ENCODE measurements around the gene PCDHGA3. TPM values are rescaled to one million over a fixed set of nuclear protein-coding genes. Genes with fewer than 3 reads are reported as not detected.
"Not testable (repeated sequence)": the region's sequence is repeated elsewhere in the genome, so short reads cannot be mapped to it uniquely, and the experiment has no call there.

The PCDHGA3 gene
- total RNA-seq, 1 donor from 2014 or later: 12.2 TPM

DNA sequence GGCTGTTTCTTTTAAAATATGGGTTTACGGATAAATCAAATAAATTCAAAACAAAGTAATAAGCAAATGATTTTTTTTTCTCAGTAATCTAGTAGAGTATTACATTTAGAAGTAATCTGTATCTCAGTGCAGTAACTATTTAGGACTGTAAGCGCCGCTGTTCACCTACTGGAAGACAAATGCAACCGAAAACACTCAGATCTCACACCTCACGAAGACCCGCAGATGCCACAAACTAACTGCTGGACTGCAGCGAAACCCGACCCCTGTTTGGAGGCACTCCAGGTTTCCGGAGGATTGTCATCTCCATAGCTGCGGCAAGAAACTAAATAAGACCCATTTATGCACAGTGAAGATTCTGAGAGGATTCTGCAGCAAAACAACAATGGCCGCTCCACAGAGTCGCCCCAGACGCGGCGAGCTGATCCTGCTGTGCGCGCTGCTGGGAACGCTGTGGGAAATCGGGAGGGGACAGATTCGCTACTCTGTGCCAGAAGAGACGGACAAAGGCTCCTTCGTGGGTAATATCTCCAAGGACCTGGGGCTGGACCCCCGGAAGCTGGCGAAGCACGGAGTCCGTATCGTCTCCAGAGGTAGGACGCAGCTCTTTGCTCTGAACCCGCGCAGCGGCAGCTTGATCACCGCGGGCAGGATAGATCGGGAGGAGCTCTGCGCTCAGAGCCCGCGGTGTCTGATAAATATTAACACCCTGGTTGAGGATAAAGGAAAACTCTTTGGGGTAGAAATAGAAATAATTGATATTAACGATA, 49.0 kb downstream of the PCDHGA3 start, which contains the start of gene PCDHGA8:
Gene PCDHGA8, plus strand, starts transcription at position 205 of the 770 bp plus-strand sequence. Its CDS starts 181 bp downstream, at position 386.
- no peak within 1 kb of the TSS for H3K4me3 ChIP-seq
- H3K27me3 ChIP-seq (ENCODE audit: low read depth): no peaks in the 10 kb centered on the region
- no peak for DNase-seq
- H3K9me3 ChIP-seq (replicated peaks): peaks cover 93% of the 10 kb centered on the region
- TF ChIP-seq, protein P1, sequence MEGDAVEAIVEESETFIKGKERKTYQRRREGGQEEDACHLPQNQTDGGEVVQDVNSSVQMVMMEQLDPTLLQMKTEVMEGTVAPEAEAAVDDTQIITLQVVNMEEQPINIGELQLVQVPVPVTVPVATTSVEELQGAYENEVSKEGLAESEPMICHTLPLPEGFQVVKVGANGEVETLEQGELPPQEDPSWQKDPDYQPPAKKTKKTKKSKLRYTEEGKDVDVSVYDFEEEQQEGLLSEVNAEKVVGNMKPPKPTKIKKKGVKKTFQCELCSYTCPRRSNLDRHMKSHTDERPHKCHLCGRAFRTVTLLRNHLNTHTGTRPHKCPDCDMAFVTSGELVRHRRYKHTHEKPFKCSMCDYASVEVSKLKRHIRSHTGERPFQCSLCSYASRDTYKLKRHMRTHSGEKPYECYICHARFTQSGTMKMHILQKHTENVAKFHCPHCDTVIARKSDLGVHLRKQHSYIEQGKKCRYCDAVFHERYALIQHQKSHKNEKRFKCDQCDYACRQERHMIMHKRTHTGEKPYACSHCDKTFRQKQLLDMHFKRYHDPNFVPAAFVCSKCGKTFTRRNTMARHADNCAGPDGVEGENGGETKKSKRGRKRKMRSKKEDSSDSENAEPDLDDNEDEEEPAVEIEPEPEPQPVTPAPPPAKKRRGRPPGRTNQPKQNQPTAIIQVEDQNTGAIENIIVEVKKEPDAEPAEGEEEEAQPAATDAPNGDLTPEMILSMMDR (IDR thresholded peaks at IDR 0.05; ENCODE audit: borderline replicate concordance): peak; percentile 39
- H3K27ac ChIP-seq (replicated peaks): no peak within 1 kb of the TSS
- H3K36me3 ChIP-seq: peaks cover 35% of the 10 kb centered on the region
- H3K4me1 ChIP-seq: peaks cover 29% of the 10 kb centered on the region
- intact Hi-C loops (cut with micrococcal nuclease): no loop called here

DNA sequence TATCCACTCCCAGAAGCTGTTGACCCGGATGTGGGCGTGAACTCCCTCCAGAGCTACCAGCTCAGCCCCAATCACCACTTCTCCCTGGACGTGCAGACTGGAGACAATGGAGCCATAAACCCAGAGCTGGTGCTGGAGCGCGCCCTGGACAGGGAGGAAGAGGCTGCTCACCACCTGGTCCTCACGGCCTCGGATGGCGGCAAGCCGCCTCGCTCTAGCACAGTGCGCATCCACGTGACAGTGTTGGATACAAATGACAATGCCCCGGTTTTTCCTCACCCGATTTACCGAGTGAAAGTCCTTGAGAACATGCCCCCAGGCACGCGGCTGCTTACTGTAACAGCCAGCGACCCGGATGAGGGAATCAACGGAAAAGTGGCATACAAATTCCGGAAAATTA, 49.6 kb downstream of the PCDHGA3 start:
- H3K4me3 ChIP-seq: no peak overlapping the region
- H3K27ac ChIP-seq (replicated peaks): no peak overlapping the region
- intact Hi-C loops (cut with micrococcal nuclease): no loop called here
- H3K4me1 ChIP-seq: peaks cover 27% of the 10 kb centered on the region
- no peak for DNase-seq
- TF ChIP-seq, protein P1 (IDR thresholded peaks at IDR 0.05; ENCODE audit: borderline replicate concordance): no peak
- H3K36me3 ChIP-seq: peaks cover 35% of the 10 kb centered on the region
- peaks cover 94% of the 10 kb centered on the region for H3K9me3 ChIP-seq (replicated peaks)
- no peaks in the 10 kb centered on the region for H3K27me3 ChIP-seq (ENCODE audit: low read depth)

DNA sequence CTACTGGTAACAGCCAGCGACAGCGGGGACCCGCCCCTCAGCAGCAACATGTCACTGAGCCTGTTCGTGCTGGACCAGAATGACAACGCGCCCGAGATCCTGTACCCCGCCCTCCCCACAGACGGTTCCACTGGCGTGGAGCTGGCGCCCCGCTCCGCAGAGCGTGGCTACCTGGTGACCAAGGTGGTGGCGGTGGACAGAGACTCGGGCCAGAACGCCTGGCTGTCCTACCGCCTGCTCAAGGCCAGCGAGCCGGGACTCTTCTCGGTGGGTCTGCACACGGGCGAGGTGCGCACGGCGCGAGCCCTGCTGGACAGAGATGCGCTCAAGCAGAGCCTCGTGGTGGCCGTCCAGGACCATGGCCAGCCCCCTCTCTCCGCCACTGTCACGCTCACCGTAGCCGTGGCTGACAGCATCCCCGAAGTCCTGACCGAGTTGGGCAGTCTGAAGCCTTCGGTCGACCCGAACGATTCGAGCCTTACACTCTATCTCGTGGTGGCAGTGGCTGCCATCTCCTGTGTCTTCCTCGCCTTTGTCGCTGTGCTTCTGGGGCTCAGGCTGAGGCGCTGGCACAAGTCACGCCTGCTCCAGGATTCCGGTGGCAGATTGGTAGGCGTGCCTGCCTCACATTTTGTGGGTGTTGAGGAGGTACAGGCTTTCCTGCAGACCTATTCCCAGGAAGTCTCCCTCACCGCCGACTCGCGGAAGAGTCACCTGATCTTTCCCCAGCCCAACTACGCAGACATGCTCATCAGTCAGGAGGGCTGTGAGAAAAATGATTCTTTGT, 51.0 kb downstream of the PCDHGA3 start:
- H3K27ac ChIP-seq (replicated peaks); H3K27me3 ChIP-seq (ENCODE audit: low read depth); DNase-seq; H3K4me3 ChIP-seq; intact Hi-C loops (cut with micrococcal nuclease): not testable (repeated sequence)
- H3K9me3 ChIP-seq (replicated peaks): peaks cover 93% of the 10 kb centered on the region
- peaks cover 30% of the 10 kb centered on the region for H3K36me3 ChIP-seq
- H3K4me1 ChIP-seq: peaks cover 32% of the 10 kb centered on the region

Other genes with a start within 250 kb of the PCDHGA3 start
- 1.1 TPM for gene PCDHB2, start 249.2 kb upstream of the PCDHGA3 start, total RNA-seq
- 0.77 TPM for gene PCDHB3, start 243.4 kb upstream of the PCDHGA3 start, total RNA-seq
- gene PCDHB4, start 222.0 kb upstream of the PCDHGA3 start, total RNA-seq: 0.80 TPM
- 2.3 TPM for gene PCDHB5, start 208.6 kb upstream of the PCDHGA3 start, total RNA-seq
- 0.14 TPM for gene PCDHB6, start 193.8 kb upstream of the PCDHGA3 start, total RNA-seq
- gene PCDHB7, start 171.2 kb upstream of the PCDHGA3 start, total RNA-seq: 0.55 TPM
- gene PCDHB8, start 166.0 kb upstream of the PCDHGA3 start, total RNA-seq: 2.1 TPM
- gene PCDHB16, start 161.4 kb upstream of the PCDHGA3 start, total RNA-seq: 1.4 TPM
- 1.2 TPM for gene PCDHB9, start 156.7 kb upstream of the PCDHGA3 start, total RNA-seq
- gene PCDHB10, start 151.5 kb upstream of the PCDHGA3 start, total RNA-seq: 0.63 TPM
- 0.77 TPM for gene PCDHB11, start 144.2 kb upstream of the PCDHGA3 start, total RNA-seq
- 0.69 TPM for gene PCDHB12, start 135.1 kb upstream of the PCDHGA3 start, total RNA-seq
- gene PCDHB13, start 129.9 kb upstream of the PCDHGA3 start, total RNA-seq: 2.5 TPM
- gene PCDHB14, start 120.5 kb upstream of the PCDHGA3 start, total RNA-seq: 1.9 TPM
- 2.8 TPM for gene PCDHB15, start 98.4 kb upstream of the PCDHGA3 start, total RNA-seq
- not detected for gene SLC25A2, start 39.8 kb upstream of the PCDHGA3 start, total RNA-seq
- 108 TPM for gene TAF7, start 23.0 kb upstream of the PCDHGA3 start, total RNA-seq
- 3.1 TPM for gene PCDHGA1, start 13.3 kb upstream of the PCDHGA3 start, total RNA-seq
- gene PCDHGA2, start 5.1 kb upstream of the PCDHGA3 start, total RNA-seq: 7.8 TPM
- gene PCDHGB1, start 6.3 kb downstream of the PCDHGA3 start, total RNA-seq: 5.7 TPM
- gene PCDHGA4, start 11.2 kb downstream of the PCDHGA3 start, total RNA-seq: 7.3 TPM
- gene PCDHGB2, start 16.2 kb downstream of the PCDHGA3 start, total RNA-seq: 8.8 TPM
- 4.9 TPM for gene PCDHGA5, start 20.3 kb downstream of the PCDHGA3 start, total RNA-seq
- 6.3 TPM for gene PCDHGB3, start 26.4 kb downstream of the PCDHGA3 start, total RNA-seq
- gene PCDHGA6, start 30.1 kb downstream of the PCDHGA3 start, total RNA-seq: 5.6 TPM
- gene PCDHGA7, start 38.9 kb downstream of the PCDHGA3 start, total RNA-seq: 5.8 TPM
- 4.2 TPM for gene PCDHGB4, start 43.9 kb downstream of the PCDHGA3 start, total RNA-seq
- gene PCDHGA8, start 48.8 kb downstream of the PCDHGA3 start, total RNA-seq: 8.5 TPM
- gene PCDHGB5, start 54.1 kb downstream of the PCDHGA3 start, total RNA-seq: 6.0 TPM
- gene PCDHGA9, start 58.9 kb downstream of the PCDHGA3 start, total RNA-seq: 3.9 TPM
- 5.0 TPM for gene PCDHGB6, start 64.2 kb downstream of the PCDHGA3 start, total RNA-seq
- 5.0 TPM for gene PCDHGA10, start 69.2 kb downstream of the PCDHGA3 start, total RNA-seq
- 7.9 TPM for gene PCDHGB7, start 73.8 kb downstream of the PCDHGA3 start, total RNA-seq
- 3.8 TPM for gene PCDHGA11, start 77.2 kb downstream of the PCDHGA3 start, total RNA-seq
- 4.8 TPM for gene PCDHGA12, start 86.7 kb downstream of the PCDHGA3 start, total RNA-seq
- gene PCDHGC3, start 132.1 kb downstream of the PCDHGA3 start, total RNA-seq: 15.6 TPM
- gene PCDHGC4, start 141.2 kb downstream of the PCDHGA3 start, total RNA-seq: 1.8 TPM
- gene PCDHGC5, start 145.3 kb downstream of the PCDHGA3 start, total RNA-seq: 2.9 TPM